Mucosa of descending colon (tissue), 3 donors: Measurements from ENCODE around the gene SNTG2. TPM values are rescaled to one million over a fixed set of nuclear protein-coding genes. Genes with fewer than 3 reads are reported as not detected.

Experiments
- ATAC-seq: fragments of 200-7000 bp; cut with Tn5 transposase; one replicate; pipeline ENCODE4 v1.9.1; 2020; ENCODE audit warnings: mild to moderate bottlenecking, moderate library complexity
- DNase-seq, 3 donors: peaks; one replicate each; pipeline ENCODE4 v3.0.0-alpha.2; 2020
- H3K36me3 ChIP-seq: fragments of 200-600 bp; one replicate; pipeline ENCODE4 v1.8.0; 2021; ENCODE audit warnings: low read depth, mild to moderate bottlenecking
- H3K4me1 ChIP-seq: fragments of 200-600 bp; one replicate; pipeline ENCODE4 v1.8.0; 2021; ENCODE audit warnings: low read depth, mild to moderate bottlenecking
- H3K4me3 ChIP-seq: fragments of 200-600 bp; one replicate; pipeline ENCODE4 v1.8.0; 2021; ENCODE audit warnings: mild to moderate bottlenecking
- H3K9me3 ChIP-seq: fragments of 200-600 bp; one replicate; pipeline ENCODE4 v1.8.0; 2021; ENCODE audit warnings: mild to moderate bottlenecking
- CTCF ChIP-seq: fragments of 200-600 bp; IDR thresholded peaks from one replicate; pipeline ENCODE4 v1.8.0; 2022; ENCODE audit warnings: antibody characterized with exemption, mild to moderate bottlenecking
- intact Hi-C, 2 donors: fragments of 100-400 bp; cut with DNase I in 1 of 2; cut with micrococcal nuclease in 1 of 2; formaldehyde crosslinking; loops; one replicate each; pipeline versions ENCODE4 v1.11.0 to v1.11.1; 2022; cut with DNase I, micrococcal nuclease
- total RNA-seq, 3 donors: library from RNA; stranded (reverse); fragmentation: NEBNext Ultra II Directional in 2 of 3; extraction: Animal tissue kit (Norgen Biotek cat#: 25700) in 2 of 3; gene quantifications; one replicate each; pipeline versions ENCODE4 v1.2.1 to v1.2.4, GENCODE V29; 2021 to 2023
- donor health status: DM: no; HTN: no; CAD: no; lungs with moderate emphysema.
- donor health status: DM: no; HTN: no; CAD: no.
- donor health status: DM: no; HTN: yes; CAD: no.

SNTG2 gene
- total RNA-seq, 3 donors from 2014 or later = 0.38 to 3.0 (median 2.8) TPM

- no peak for ATAC-seq
- Histone ChIP-seq H3K4me3 (no peak overlapping the region), H3K4me1 (no peaks in the 10 kb centered on the region), H3K9me3 (no peaks in the 10 kb centered on the region), H3K36me3 (no peaks in the 10 kb centered on the region)
- no peak for DNase-seq
- no peak for TF ChIP-seq CTCF
- intact Hi-C loops = no loop called here
These were observed 53.7 kb downstream of the SNTG2 start for GRCh38 chr2:1004398-1004797.

GRCh38 chr2:1010415-1010930 is 59.8 kb downstream of the SNTG2 start:
- no peak for ATAC-seq
- Histone ChIP-seq H3K9me3 (no peaks in the 10 kb centered on the region), H3K4me3 (no peak overlapping the region), H3K4me1 (no peaks in the 10 kb centered on the region), H3K36me3 (no peaks in the 10 kb centered on the region)
- no peak for DNase-seq
- TF ChIP-seq CTCF = no peak
- intact Hi-C loops = no loop called here

- Histone ChIP-seq H3K4me1 (no peaks in the 10 kb centered on the region), H3K9me3 (no peaks in the 10 kb centered on the region), H3K4me3 (no peak overlapping the region), H3K36me3 (no peaks in the 10 kb centered on the region)
- TF ChIP-seq CTCF = no peak
- DNase-seq (no peak), ATAC-seq (no peak)
- intact Hi-C loops = no loop called here
These were observed 60.4 kb downstream of the SNTG2 start for GRCh38 chr2:1011006-1011405.

- Histone ChIP-seq H3K4me1 (no peaks in the 10 kb centered on the region), H3K36me3 (no peaks in the 10 kb centered on the region), H3K4me3 (no peak overlapping the region), H3K9me3 (no peaks in the 10 kb centered on the region)
- ATAC-seq (no peak), DNase-seq (no peak)
- intact Hi-C loops = no loop called here
- TF ChIP-seq CTCF = no peak
These were observed 61.3 kb downstream of the SNTG2 start for GRCh38 chr2:1011985-1012384.

- Histone ChIP-seq H3K9me3 (no peaks in the 10 kb centered on the region), H3K36me3 (no peaks in the 10 kb centered on the region), H3K4me1 (no peaks in the 10 kb centered on the region), H3K4me3 (no peak overlapping the region)
- intact Hi-C loops = no loop called here
- TF ChIP-seq CTCF = no peak
- ATAC-seq (no peak), DNase-seq (no peak)
These were observed 64.2 kb downstream of the SNTG2 start for GRCh38 chr2:1014802-1015201.

GRCh38 chr2:1016500-1016899 is 65.9 kb downstream of the SNTG2 start:
- no peak for TF ChIP-seq CTCF
- DNase-seq (no peak), ATAC-seq (no peak)
- intact Hi-C loops = no loop called here
- Histone ChIP-seq H3K4me1 (no peaks in the 10 kb centered on the region), H3K9me3 (no peaks in the 10 kb centered on the region), H3K36me3 (no peaks in the 10 kb centered on the region), H3K4me3 (no peak overlapping the region)
